DMS53 treated with DMSO at 0.1 percent for 48 hours (cell line): ENCODE data around the gene GLB1L3.

Experiments used
- DNase-seq: peaks from one replicate; lab custom pipeline; 2025; ENCODE audit not compliant: unreplicated experiment; lab: John Stamatoyannopoulos, UW

The GLB1L3 gene

DNA sequence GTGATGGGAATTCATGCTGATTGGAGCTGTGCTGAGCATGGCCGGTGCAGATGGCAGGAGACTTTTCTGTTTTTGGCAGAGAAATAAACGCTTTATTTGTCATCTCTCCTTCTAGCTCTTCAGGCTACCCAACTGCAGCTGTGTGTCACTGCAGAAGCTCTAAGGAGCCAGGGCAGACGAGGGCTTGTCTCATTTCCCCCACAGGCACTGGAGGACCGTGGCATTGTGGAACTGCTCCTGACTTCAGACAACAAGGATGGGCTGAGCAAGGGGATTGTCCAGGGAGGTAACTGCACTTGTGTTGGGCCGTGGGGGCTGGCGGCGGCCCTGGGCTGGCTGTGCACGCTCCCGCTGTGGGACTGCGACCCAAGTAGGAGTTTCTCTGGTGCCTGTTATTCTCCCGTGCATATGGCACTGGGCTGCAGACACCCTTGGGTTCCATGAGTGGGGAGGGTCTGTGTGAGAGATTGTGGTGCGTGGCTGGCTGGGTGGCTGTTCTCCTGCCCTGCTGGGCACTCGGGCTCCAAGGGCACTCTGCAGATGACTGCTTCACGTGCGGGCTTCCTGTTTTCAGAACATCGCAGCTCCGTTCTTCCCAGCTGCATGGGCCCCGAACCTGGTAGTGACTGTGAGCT lies 82.8 kb downstream of the GLB1L3 start:
- no peak for DNase-seq

DNA sequence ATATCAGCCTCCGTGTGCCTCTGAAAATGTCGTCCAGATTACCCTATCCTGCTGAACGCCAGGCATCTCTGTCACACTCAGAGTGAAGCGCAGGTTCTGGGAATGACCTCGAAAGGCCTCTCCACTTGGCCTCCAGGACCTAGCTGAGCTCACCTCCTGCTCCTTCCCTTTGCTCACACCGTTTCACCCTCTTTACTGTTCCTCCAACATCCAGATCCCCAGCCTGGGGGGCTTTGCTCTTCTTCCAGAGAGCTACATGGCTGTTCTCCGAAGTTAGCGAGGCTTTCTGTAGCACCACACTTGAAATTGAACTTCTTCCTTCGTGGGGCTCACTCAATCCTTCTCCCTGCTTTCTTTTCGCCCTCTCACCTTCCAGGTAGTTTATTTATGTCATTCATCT lies 83.5 kb downstream of the GLB1L3 start:
- no peak for DNase-seq

GRCh38 chr11:134360050-134360835 lies 84.1 kb downstream of the GLB1L3 start:
- DNase-seq: peak; percentile 76

DNA sequence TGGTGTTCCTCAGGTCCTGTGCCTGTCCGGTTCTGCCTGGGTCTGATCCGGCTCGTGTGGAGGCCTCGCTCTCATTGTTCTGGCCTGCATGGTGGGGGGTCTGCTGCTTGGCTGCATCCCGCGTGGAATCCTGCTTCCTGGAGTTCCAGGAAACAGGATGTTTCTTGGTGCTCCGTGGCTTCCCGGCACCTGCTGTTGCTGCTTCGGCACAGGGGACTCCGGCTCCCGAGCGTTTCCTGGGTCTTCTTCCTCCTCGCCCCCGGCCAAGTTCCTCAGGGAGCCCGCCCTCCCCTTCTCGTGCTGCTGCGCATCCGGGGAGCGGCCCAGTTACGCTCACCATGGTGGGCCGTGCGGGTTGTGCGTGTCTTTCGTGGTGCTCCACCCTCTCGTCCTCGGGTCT lies 85.5 kb downstream of the GLB1L3 start:
- DNase-seq: no peak

GRCh38 chr11:134362192-134362901 lies 86.2 kb downstream of the GLB1L3 start:
- no peak for DNase-seq

GRCh38 chr11:134363161-134363560 lies 87.0 kb downstream of the GLB1L3 start:
- no peak for DNase-seq

- DNase-seq: no peak
Measured at GRCh38 chr11:134363592-134363991, 87.4 kb downstream of the GLB1L3 start.

- no peak for DNase-seq
Measured at GRCh38 chr11:134364261-134364660, 88.1 kb downstream of the GLB1L3 start.

DNA sequence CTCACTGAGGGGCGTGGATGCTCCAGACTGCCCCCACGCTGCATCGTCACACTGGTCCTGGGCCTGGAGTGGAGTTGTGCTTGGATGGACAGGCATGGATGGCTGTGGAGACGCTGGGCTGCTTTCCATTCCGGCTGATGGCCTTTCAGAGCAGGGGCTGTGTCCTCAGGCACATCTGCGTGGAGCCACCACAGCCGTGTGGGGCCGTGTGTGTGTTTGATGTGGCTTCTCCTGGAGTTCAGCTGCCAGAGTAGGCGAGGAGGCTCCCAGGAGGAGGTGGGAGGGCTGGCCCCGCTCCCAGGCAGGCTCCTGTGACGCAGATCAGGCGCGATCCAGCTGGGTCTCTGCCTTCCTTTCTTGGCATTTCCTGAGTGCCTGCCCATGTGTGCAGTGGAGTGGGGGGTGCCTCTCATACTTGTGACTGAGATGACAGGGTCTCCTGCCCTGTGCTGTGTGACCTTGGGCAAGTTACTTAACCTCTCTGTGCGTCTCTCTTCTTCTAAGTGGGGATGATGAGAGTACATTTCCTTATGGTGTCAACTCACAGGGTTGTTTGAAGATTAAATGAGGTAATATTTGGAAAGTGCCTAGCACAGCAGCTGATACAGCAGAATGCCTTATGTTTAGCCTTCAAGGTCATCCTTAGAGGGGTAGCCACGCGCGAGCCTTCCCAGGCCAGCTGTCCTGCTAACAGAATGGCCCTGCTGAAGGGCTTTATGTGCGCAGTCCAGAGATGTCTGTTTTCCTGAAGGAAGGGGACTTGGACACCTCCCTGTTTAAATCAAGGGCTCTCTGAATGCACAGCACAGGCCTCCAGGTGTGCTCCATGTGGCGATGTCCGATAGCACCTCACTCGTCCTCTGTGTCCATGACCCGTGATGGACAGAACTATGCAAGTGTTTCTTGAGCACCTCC lies 89.1 kb downstream of the GLB1L3 start:
- no peak for DNase-seq

DNA sequence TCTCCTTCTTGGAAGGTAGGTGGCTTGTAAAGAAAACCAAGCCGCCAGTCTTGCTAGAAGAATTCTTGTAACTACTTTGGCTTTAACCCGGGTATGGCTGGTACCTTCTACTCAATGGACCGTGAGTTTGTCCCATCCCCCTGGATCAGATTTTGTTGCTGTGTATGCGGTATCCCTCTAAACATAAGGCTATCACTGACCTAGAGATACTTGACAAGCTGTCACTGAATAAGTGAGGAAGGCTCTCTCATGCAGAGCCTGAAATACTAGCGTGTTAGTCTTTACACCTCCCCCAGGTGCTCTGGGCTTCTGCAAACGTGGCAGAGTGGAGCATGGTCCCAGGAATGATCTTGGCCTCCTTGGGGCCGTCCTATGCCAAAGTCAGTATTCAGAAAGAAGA lies 90.1 kb downstream of the GLB1L3 start:
- DNase-seq: no peak

- DNase-seq: no peak
Measured at GRCh38 chr11:134367781-134368180, 91.6 kb downstream of the GLB1L3 start.
